Measurements from ENCODE around the gene ZBTB7C. TPM values are rescaled to one million over a fixed set of nuclear protein-coding genes. Genes with fewer than 3 reads are reported as not detected.

ZBTB7C gene
- total RNA-seq, 2 experiments from 2014 or later, result not detected

DNA sequence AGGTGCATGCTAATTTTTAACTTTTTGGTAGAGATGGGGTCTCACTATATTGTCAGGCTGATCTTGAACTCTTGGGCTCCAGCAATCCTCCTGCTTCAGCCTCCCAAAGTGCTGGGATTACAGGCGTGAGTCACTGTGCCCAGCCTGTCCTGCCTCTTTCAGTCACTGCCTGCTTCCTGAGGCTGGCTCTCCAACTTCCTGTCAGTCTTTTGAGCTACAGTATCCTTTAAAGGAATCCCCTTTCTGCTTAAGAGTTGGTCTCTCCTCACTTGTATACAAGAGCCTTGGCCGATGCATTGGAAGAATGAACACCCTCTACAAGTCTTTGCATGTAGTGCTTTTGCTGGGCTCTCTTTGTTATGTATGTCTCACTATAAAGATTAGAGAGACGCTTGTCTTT, 390.3 kb downstream of the ZBTB7C start:
- Histone ChIP-seq H4K20me1 (ENCODE audit: insufficient read depth, low read length) (no peaks in the 10 kb centered on the region), H3K4me1 (ENCODE audit: insufficient read depth, low read length, poor library complexity, severe bottlenecking) (no peaks in the 10 kb centered on the region), H3K79me2 (ENCODE audit: insufficient read depth, low read depth, low read length) (no peaks in the 10 kb centered on the region), H3K36me3 (ENCODE audit: insufficient read depth, low read length) (no peaks in the 10 kb centered on the region), H2AFZ (ENCODE audit: low read length) (no peak overlapping the region), H3K4me3 (ENCODE audit: low read depth, low read length, poor library complexity, severe bottlenecking) (no peak overlapping the region), H3K27ac (ENCODE audit: low read depth, low read length, poor library complexity, severe bottlenecking) (no peak overlapping the region), H3K4me2 (ENCODE audit: low read length) (no peak overlapping the region), H3K9me2 (ENCODE audit: insufficient read depth, low read length) (no peaks in the 10 kb centered on the region), H3K9me3 (ENCODE audit: low read length) (no peaks in the 10 kb centered on the region)
- no TSS peak for BruUV-seq (replicated peaks)
- DNase-seq (ENCODE audit: low spot score), result no peak
- intact Hi-C loops (cut with micrococcal nuclease; ENCODE audit: unreplicated experiment), result no loop called here
- no peak for TF ChIP-seq EZH2phosphoT487 (IDR thresholded peaks at IDR 0.05; ENCODE audit: borderline replicate concordance, low read depth, low read length)
- TF ChIP-seq, protein P1, sequence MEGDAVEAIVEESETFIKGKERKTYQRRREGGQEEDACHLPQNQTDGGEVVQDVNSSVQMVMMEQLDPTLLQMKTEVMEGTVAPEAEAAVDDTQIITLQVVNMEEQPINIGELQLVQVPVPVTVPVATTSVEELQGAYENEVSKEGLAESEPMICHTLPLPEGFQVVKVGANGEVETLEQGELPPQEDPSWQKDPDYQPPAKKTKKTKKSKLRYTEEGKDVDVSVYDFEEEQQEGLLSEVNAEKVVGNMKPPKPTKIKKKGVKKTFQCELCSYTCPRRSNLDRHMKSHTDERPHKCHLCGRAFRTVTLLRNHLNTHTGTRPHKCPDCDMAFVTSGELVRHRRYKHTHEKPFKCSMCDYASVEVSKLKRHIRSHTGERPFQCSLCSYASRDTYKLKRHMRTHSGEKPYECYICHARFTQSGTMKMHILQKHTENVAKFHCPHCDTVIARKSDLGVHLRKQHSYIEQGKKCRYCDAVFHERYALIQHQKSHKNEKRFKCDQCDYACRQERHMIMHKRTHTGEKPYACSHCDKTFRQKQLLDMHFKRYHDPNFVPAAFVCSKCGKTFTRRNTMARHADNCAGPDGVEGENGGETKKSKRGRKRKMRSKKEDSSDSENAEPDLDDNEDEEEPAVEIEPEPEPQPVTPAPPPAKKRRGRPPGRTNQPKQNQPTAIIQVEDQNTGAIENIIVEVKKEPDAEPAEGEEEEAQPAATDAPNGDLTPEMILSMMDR (conservative IDR thresholded peaks at IDR 0.05; ENCODE audit: low read length), result no peak
- ChIA-PET POLR2A (no interaction called here), CTCF (ENCODE audit: unreplicated experiment) (no interaction called here)

GRCh38 chr18:48017635-48018034, 391.5 kb downstream of the ZBTB7C start:
- H3K4me2 ChIP-seq (ENCODE audit: low read length), result no peak overlapping the region
- H3K4me3 ChIP-seq (ENCODE audit: low read depth, low read length, poor library complexity, severe bottlenecking), result no peak overlapping the region
- intact Hi-C loops (cut with micrococcal nuclease; ENCODE audit: unreplicated experiment), result no loop called here
- DNase-seq (ENCODE audit: low spot score), result no peak
- CTCF ChIA-PET (ENCODE audit: unreplicated experiment), result no interaction called here
- no peaks in the 10 kb centered on the region for H3K36me3 ChIP-seq (ENCODE audit: insufficient read depth, low read length)
- H3K79me2 ChIP-seq (ENCODE audit: insufficient read depth, low read depth, low read length), result no peaks in the 10 kb centered on the region
- H3K9me2 ChIP-seq (ENCODE audit: insufficient read depth, low read length), result no peaks in the 10 kb centered on the region
- POLR2A ChIA-PET, result no interaction called here
- no peaks in the 10 kb centered on the region for H3K4me1 ChIP-seq (ENCODE audit: insufficient read depth, low read length, poor library complexity, severe bottlenecking)
- H3K9me3 ChIP-seq (ENCODE audit: low read length), result no peaks in the 10 kb centered on the region
- no peak overlapping the region for H2AFZ ChIP-seq (ENCODE audit: low read length)
- TF ChIP-seq EZH2phosphoT487 (IDR thresholded peaks at IDR 0.05; ENCODE audit: borderline replicate concordance, low read depth, low read length), result no peak
- TF ChIP-seq, protein P1 (conservative IDR thresholded peaks at IDR 0.05; ENCODE audit: low read length), result no peak
- H3K27ac ChIP-seq (ENCODE audit: low read depth, low read length, poor library complexity, severe bottlenecking), result no peak overlapping the region
- BruUV-seq (replicated peaks), result no TSS peak
- H4K20me1 ChIP-seq (ENCODE audit: insufficient read depth, low read length), result no peaks in the 10 kb centered on the region

DNA sequence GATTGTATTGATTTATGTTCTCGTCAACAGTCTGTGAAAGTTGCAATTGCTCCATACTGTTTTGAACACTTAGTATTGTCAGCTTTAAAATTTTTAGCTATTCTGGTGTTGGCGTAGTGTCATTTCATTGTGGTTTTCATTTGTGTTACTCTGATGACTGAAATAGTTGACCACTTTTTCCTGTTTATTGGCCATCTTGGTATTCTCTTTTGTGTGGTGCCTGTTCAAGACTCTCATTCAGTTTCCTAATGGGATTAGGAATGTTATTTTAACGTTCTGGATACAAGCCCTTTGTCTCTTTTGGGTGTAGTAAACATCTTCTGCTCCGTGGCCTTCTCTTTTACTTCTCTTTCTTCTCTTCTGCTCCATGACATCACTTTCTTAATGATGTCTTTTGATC, 396.0 kb downstream of the ZBTB7C start:
- ChIA-PET POLR2A (no interaction called here), CTCF (ENCODE audit: unreplicated experiment) (no interaction called here)
- no TSS peak for BruUV-seq (replicated peaks)
- Histone ChIP-seq H3K79me2 (ENCODE audit: insufficient read depth, low read depth, low read length) (no peaks in the 10 kb centered on the region), H3K4me3 (ENCODE audit: low read depth, low read length, poor library complexity, severe bottlenecking) (no peak overlapping the region), H3K27ac (ENCODE audit: low read depth, low read length, poor library complexity, severe bottlenecking) (no peak overlapping the region), H3K9me2 (ENCODE audit: insufficient read depth, low read length) (no peaks in the 10 kb centered on the region), H3K9me3 (ENCODE audit: low read length) (no peaks in the 10 kb centered on the region), H4K20me1 (ENCODE audit: insufficient read depth, low read length) (no peaks in the 10 kb centered on the region), H3K4me1 (ENCODE audit: insufficient read depth, low read length, poor library complexity, severe bottlenecking) (no peaks in the 10 kb centered on the region), H3K4me2 (ENCODE audit: low read length) (no peak overlapping the region), H3K36me3 (ENCODE audit: insufficient read depth, low read length) (no peaks in the 10 kb centered on the region), H2AFZ (ENCODE audit: low read length) (no peak overlapping the region)
- no peak for DNase-seq (ENCODE audit: low spot score)
- intact Hi-C loops (cut with micrococcal nuclease; ENCODE audit: unreplicated experiment), result no loop called here
- no peak for TF ChIP-seq EZH2phosphoT487 (IDR thresholded peaks at IDR 0.05; ENCODE audit: borderline replicate concordance, low read depth, low read length)
- TF ChIP-seq, protein P1 (conservative IDR thresholded peaks at IDR 0.05; ENCODE audit: low read length), result no peak

Measured in OCI-LY7 (cell line).